Activated naive CD4-positive, alpha-beta T cell treated with anti-CD3 and anti-CD28 coated beads, Interleukin-2, amount 10 ng/mL, durations not matched to agents 7 days and 5 days (primary cell): Measurements from ENCODE around the gene WASHC2C.
"Not testable (repeated sequence)": the region's sequence is repeated elsewhere in the genome, so short reads cannot be mapped to it uniquely, and the experiment has no call there.

ENCODE experiments used
- CTCF ChIA-PET: fragments of 350-600 bp; sonication (Branson Sonifier 250); formaldehyde crosslinking; loops from one replicate; lab custom pipeline; 2021; ENCODE audit warnings: antibody characterized with exemption; lab: Charles Lee
- DNase-seq: peaks from one replicate; pipeline ENCODE4 v3.0.0-alpha.2; 2020
- H3K27ac Mint-ChIP-seq: one replicate; pipeline ENCODE4 v1.8.0; 2021; ENCODE audit warnings: mild to moderate bottlenecking, moderate library complexity, mixed read lengths
- H3K27me3 Mint-ChIP-seq: one replicate; pipeline ENCODE4 v1.8.0; 2021; ENCODE audit warnings: mild to moderate bottlenecking, mixed read lengths
- H3K36me3 Mint-ChIP-seq: one replicate; pipeline ENCODE4 v1.8.0; 2021; ENCODE audit warnings: mixed read lengths
- H3K4me1 Mint-ChIP-seq: one replicate; pipeline ENCODE4 v1.8.0; 2021; ENCODE audit warnings: mixed read lengths
- H3K4me3 Mint-ChIP-seq: one replicate; pipeline ENCODE4 v1.8.0; 2021; ENCODE audit warnings: mild to moderate bottlenecking, moderate library complexity, mixed read lengths
- H3K9me3 Mint-ChIP-seq: one replicate; pipeline ENCODE4 v1.8.0; 2021; ENCODE audit warnings: mixed read lengths

WASHC2C gene

GRCh38 chr10:45794761-45795160, 67.7 kb downstream of the WASHC2C start:
- CTCF ChIA-PET, H3K4me3 Mint-ChIP-seq, DNase-seq, H3K27ac Mint-ChIP-seq, H3K4me1 Mint-ChIP-seq, H3K27me3 Mint-ChIP-seq, H3K9me3 Mint-ChIP-seq: not testable (repeated sequence)
- peaks cover 19% of the 10 kb centered on the region for H3K36me3 Mint-ChIP-seq

- CTCF ChIA-PET, H3K36me3 Mint-ChIP-seq, DNase-seq, H3K4me3 Mint-ChIP-seq, H3K9me3 Mint-ChIP-seq: not testable (repeated sequence)
- Mint-ChIP-seq H3K4me1 (peaks cover 10% of the 10 kb centered on the region), H3K27me3 (peaks cover 28% of the 10 kb centered on the region), H3K27ac (peak overlapping the region; percentile 30)
Observed at GRCh38 chr10:45803060-45804010, 76.3 kb downstream of the WASHC2C start.

GRCh38 chr10:45804996-45805395, 77.9 kb downstream of the WASHC2C start:
- peaks cover 10% of the 10 kb centered on the region for H3K4me1 Mint-ChIP-seq
- not testable (repeated sequence) for H3K27ac Mint-ChIP-seq, DNase-seq

GRCh38 chr10:45809837-45810236, 82.8 kb downstream of the WASHC2C start:
- DNase-seq: no peak
- no peaks in the 10 kb centered on the region for H3K4me1 Mint-ChIP-seq
- no peaks in the 10 kb centered on the region for H3K36me3 Mint-ChIP-seq
- H3K27me3 Mint-ChIP-seq: peaks cover 19% of the 10 kb centered on the region
- H3K9me3 Mint-ChIP-seq: no peaks in the 10 kb centered on the region
- CTCF ChIA-PET: no interaction called here
- no peak overlapping the region for H3K27ac Mint-ChIP-seq
- no peak overlapping the region for H3K4me3 Mint-ChIP-seq

More at GRCh38 chr10:45804996-45805395, 77.9 kb downstream of the WASHC2C start:
- H3K36me3 Mint-ChIP-seq, H3K9me3 Mint-ChIP-seq, CTCF ChIA-PET, H3K4me3 Mint-ChIP-seq: not testable (repeated sequence)
- peaks cover 28% of the 10 kb centered on the region for H3K27me3 Mint-ChIP-seq

- H3K27me3 Mint-ChIP-seq: peaks cover 14% of the 10 kb centered on the region
- no peaks in the 10 kb centered on the region for H3K4me1 Mint-ChIP-seq
- CTCF ChIA-PET: interaction anchor here (0.6 kb wide), 1 partner anchor 858 kb away, joined by 4 read pairs; no protein-coding TSS in a partner anchor
- DNase-seq: no peak
- H3K27ac Mint-ChIP-seq: no peak overlapping the region
- no peaks in the 10 kb centered on the region for H3K36me3 Mint-ChIP-seq
- no peak overlapping the region for H3K4me3 Mint-ChIP-seq
- H3K9me3 Mint-ChIP-seq: no peaks in the 10 kb centered on the region
Observed at GRCh38 chr10:45811075-45811474, 84.0 kb downstream of the WASHC2C start.

GRCh38 chr10:45812959-45813358, 85.9 kb downstream of the WASHC2C start:
- H3K27me3 Mint-ChIP-seq, H3K36me3 Mint-ChIP-seq, H3K27ac Mint-ChIP-seq, H3K9me3 Mint-ChIP-seq, CTCF ChIA-PET, H3K4me1 Mint-ChIP-seq, H3K4me3 Mint-ChIP-seq, DNase-seq: not testable (repeated sequence)

GRCh38 chr10:45814146-45814545, 87.1 kb downstream of the WASHC2C start:
- CTCF ChIA-PET: interaction anchor here (0.7 kb wide), 1 partner anchor 215 kb away, joined by 3 read pairs; no protein-coding TSS in a partner anchor
- H3K27ac Mint-ChIP-seq, H3K4me1 Mint-ChIP-seq, H3K36me3 Mint-ChIP-seq, H3K9me3 Mint-ChIP-seq, DNase-seq, H3K4me3 Mint-ChIP-seq, H3K27me3 Mint-ChIP-seq: not testable (repeated sequence)

GRCh38 chr10:45817130-45817859, 90.2 kb downstream of the WASHC2C start:
- H3K4me1 Mint-ChIP-seq: no peaks in the 10 kb centered on the region
- no peak for DNase-seq
- H3K27ac Mint-ChIP-seq: no peak overlapping the region
- H3K9me3 Mint-ChIP-seq: no peaks in the 10 kb centered on the region
- peaks cover 4% of the 10 kb centered on the region for H3K27me3 Mint-ChIP-seq
- no peak overlapping the region for H3K4me3 Mint-ChIP-seq
- H3K36me3 Mint-ChIP-seq: no peaks in the 10 kb centered on the region
- CTCF ChIA-PET: no interaction called here

GRCh38 chr10:45817912-45818311, 90.8 kb downstream of the WASHC2C start:
- Mint-ChIP-seq H3K4me1 (no peaks in the 10 kb centered on the region), H3K27ac (no peak overlapping the region), H3K9me3 (no peaks in the 10 kb centered on the region), H3K4me3 (no peak overlapping the region), H3K36me3 (no peaks in the 10 kb centered on the region), H3K27me3 (peaks cover 4% of the 10 kb centered on the region)
- CTCF ChIA-PET: no interaction called here
- no peak for DNase-seq

- Mint-ChIP-seq H3K27ac (no peak overlapping the region), H3K4me3 (no peak overlapping the region), H3K9me3 (no peaks in the 10 kb centered on the region), H3K27me3 (peaks cover 4% of the 10 kb centered on the region), H3K36me3 (no peaks in the 10 kb centered on the region), H3K4me1 (no peaks in the 10 kb centered on the region)
- DNase-seq: no peak
- CTCF ChIA-PET: no interaction called here
Observed at GRCh38 chr10:45819552-45819951, 92.5 kb downstream of the WASHC2C start.

- DNase-seq, H3K27me3 Mint-ChIP-seq, H3K4me3 Mint-ChIP-seq, H3K9me3 Mint-ChIP-seq, H3K36me3 Mint-ChIP-seq, CTCF ChIA-PET, H3K4me1 Mint-ChIP-seq, H3K27ac Mint-ChIP-seq: not testable (repeated sequence)
Observed at GRCh38 chr10:45820107-45820830, 93.2 kb downstream of the WASHC2C start.

GRCh38 chr10:45822918-45823317, 95.9 kb downstream of the WASHC2C start:
- H3K4me1 Mint-ChIP-seq, CTCF ChIA-PET, H3K4me3 Mint-ChIP-seq, H3K36me3 Mint-ChIP-seq, H3K27ac Mint-ChIP-seq, DNase-seq, H3K27me3 Mint-ChIP-seq, H3K9me3 Mint-ChIP-seq: not testable (repeated sequence)
